IgD-negative memory B cell (primary cell): Measurements from ENCODE around the gene NAV3. TPM values are rescaled to one million over a fixed set of nuclear protein-coding genes. Genes with fewer than 3 reads are reported as not detected.

ENCODE experiments used
- H3K27ac Mint-ChIP-seq, 3 donors: one replicate each; pipeline ENCODE4 v1.8.0; 2020 to 2022; ENCODE audit warnings: mild to moderate bottlenecking in 3 of 3, mixed read lengths in 3 of 3, moderate library complexity in 1 of 3
- H3K27me3 Mint-ChIP-seq: one replicate; pipeline ENCODE4 v1.8.0; 2021; ENCODE audit warnings: mixed read lengths
- H3K36me3 Mint-ChIP-seq: one replicate; pipeline ENCODE4 v1.8.0; 2020; ENCODE audit warnings: mild to moderate bottlenecking, mixed read lengths
- H3K4me1 Mint-ChIP-seq, 3 donors: one replicate each; pipeline ENCODE4 v1.8.0; 2020 to 2022; ENCODE audit warnings: mixed read lengths in 3 of 3, mild to moderate bottlenecking in 1 of 3
- H3K4me3 Mint-ChIP-seq, 4 donors: one replicate each; pipeline ENCODE4 v1.8.0; 2020 to 2022; ENCODE audit warnings: mild to moderate bottlenecking in 4 of 4, mixed read lengths in 4 of 4, moderate library complexity in 3 of 4
- H3K9me3 Mint-ChIP-seq, 3 donors: one replicate each; pipeline ENCODE4 v1.8.0; 2020 to 2021; ENCODE audit warnings: mixed read lengths in 3 of 3, mild to moderate bottlenecking in 1 of 3
- polyA plus RNA-seq: library from polyadenylated mRNA; unstranded; fragments of 300-500 nt; fragmentation: Illumina TruSeq; gene quantifications from one replicate; pipeline ENCODE4 v1.2.3, GENCODE V29; 2021

The NAV3 gene
- polyA plus RNA-seq, 1 donor from 2014 or later: 0.11 TPM

- H3K36me3 Mint-ChIP-seq: no peaks in the 10 kb centered on the region
- no peak overlapping the region for H3K27ac Mint-ChIP-seq
- H3K4me1 Mint-ChIP-seq: no peaks in the 10 kb centered on the region
- H3K9me3 Mint-ChIP-seq: no peaks in the 10 kb centered on the region
- H3K4me3 Mint-ChIP-seq: no peak overlapping the region
- H3K27me3 Mint-ChIP-seq: no peaks in the 10 kb centered on the region
These were observed 362.3 kb downstream of the NAV3 start for GRCh38 chr12:78192979-78193378.

DNA sequence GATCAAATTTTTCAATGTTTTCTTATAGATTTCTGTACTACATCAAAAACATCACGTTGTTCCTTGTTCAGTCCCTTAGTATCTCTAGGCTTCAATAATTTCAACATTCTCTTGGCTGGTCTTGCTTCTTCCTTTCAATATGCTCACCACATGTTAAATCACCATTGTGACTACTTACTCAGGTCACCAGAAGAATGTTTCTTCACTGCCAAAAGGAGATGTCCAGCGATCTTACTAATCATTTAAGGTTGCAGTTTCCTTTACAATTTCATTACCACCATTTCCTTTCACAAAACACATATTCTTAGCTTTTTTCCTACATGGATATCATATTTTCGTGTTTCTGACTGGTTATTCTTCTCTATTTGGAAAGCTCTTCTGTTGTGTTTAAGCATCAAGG is 363.8 kb downstream of the NAV3 start:
- Mint-ChIP-seq H3K27me3 (no peaks in the 10 kb centered on the region), H3K4me1 (no peaks in the 10 kb centered on the region), H3K9me3 (no peaks in the 10 kb centered on the region), H3K4me3 (no peak overlapping the region), H3K27ac (no peak overlapping the region), H3K36me3 (no peaks in the 10 kb centered on the region)

DNA sequence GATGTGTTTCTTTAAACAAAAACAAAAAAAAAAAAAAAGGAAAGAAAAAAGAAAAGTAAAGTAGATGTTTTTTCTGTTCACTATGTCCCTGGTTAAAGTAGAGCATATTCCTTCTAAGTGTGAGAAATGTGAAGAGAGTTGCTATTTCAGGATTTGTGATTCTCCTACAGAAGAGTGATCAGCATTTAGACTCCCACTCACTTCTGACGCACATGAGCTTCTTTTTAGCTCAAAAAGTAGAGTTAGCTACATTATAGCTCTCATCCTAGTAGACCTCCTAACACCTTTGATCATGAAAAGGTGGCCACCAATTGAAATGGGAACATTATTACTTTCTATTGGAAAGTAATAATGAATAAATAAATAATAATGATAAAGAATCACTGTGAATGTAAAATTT is 368.2 kb downstream of the NAV3 start:
- H3K36me3 Mint-ChIP-seq: no peaks in the 10 kb centered on the region
- no peaks in the 10 kb centered on the region for H3K9me3 Mint-ChIP-seq
- no peak overlapping the region for H3K4me3 Mint-ChIP-seq
- H3K4me1 Mint-ChIP-seq: no peaks in the 10 kb centered on the region
- no peak overlapping the region for H3K27ac Mint-ChIP-seq
- peaks cover 3% of the 10 kb centered on the region for H3K27me3 Mint-ChIP-seq

DNA sequence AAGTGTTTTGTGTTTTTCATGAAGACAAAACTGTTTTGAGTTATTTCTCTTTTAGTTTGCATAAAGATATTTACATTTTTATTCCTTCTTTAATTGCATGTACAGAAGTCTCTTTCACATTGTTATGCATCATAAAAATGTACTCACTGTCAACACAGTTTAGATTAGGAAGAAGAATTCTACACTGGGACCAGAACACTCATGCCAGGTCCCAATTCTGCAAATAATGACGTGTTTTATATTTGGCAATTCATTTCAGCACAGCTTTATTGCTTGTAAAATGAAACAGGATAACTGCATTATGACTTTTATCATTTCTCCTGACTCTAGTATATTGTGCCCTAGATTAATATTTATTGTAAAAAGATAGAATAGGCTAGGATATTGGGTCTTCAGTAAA is 369.2 kb downstream of the NAV3 start:
- Mint-ChIP-seq H3K36me3 (no peaks in the 10 kb centered on the region), H3K9me3 (no peaks in the 10 kb centered on the region), H3K27ac (no peak overlapping the region), H3K27me3 (peaks cover 3% of the 10 kb centered on the region), H3K4me3 (no peak overlapping the region), H3K4me1 (no peaks in the 10 kb centered on the region)

- H3K4me1 Mint-ChIP-seq: no peaks in the 10 kb centered on the region
- H3K9me3 Mint-ChIP-seq: no peaks in the 10 kb centered on the region
- H3K27ac Mint-ChIP-seq: no peak overlapping the region
- peaks cover 3% of the 10 kb centered on the region for H3K27me3 Mint-ChIP-seq
- no peaks in the 10 kb centered on the region for H3K36me3 Mint-ChIP-seq
- H3K4me3 Mint-ChIP-seq: no peak overlapping the region
These were observed 374.2 kb downstream of the NAV3 start for GRCh38 chr12:78204926-78205325.

DNA sequence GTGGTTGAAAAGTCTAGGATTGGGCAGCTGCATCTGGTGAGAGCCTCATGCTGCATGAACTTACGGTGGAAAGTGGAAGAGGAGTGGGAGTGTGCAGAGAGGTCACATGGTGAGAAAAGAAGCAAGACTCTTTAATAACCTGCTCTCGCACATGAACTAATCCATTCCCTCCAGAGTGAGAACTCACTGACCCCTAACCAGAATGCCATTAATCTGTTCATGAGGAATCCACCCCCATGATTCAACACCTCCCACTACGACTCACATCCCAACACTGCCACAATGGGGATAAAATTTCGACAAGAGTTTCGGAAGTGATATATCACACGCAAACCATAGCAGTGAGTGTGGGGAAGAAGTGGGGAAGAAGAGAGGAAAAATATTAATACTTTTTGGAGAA is 377.4 kb downstream of the NAV3 start:
- no peaks in the 10 kb centered on the region for H3K9me3 Mint-ChIP-seq

GRCh38 chr12:78209846-78210505 is 379.3 kb downstream of the NAV3 start:
- Mint-ChIP-seq H3K27ac (no peak overlapping the region), H3K9me3 (no peaks in the 10 kb centered on the region), H3K27me3 (no peaks in the 10 kb centered on the region), H3K4me1 (no peaks in the 10 kb centered on the region), H3K4me3 (no peak overlapping the region), H3K36me3 (no peaks in the 10 kb centered on the region)

More for the DNA sequence above, 377.4 kb downstream of the NAV3 start:
- Mint-ChIP-seq H3K27me3 (no peaks in the 10 kb centered on the region), H3K4me1 (no peaks in the 10 kb centered on the region), H3K27ac (no peak overlapping the region), H3K4me3 (no peak overlapping the region), H3K36me3 (no peaks in the 10 kb centered on the region)

DNA sequence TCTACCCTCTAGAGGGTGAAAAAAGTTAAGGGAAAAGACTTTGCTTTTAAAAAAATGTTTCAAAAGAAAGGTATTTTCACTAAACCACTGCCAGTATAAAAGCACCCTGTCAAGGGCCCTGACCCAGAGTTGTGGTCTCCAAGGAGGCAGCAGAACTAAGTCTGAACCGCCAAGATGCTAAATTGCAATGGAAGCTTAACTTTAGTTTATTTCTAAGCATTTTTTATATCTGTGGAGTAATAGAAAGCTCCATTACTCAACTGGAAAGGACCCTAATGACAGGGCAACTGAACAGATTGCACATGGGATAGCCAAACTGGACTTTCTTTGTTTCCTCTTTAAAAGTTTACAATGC is 379.8 kb downstream of the NAV3 start:
- no peak overlapping the region for H3K27ac Mint-ChIP-seq
- no peaks in the 10 kb centered on the region for H3K27me3 Mint-ChIP-seq
- H3K4me3 Mint-ChIP-seq: no peak overlapping the region
- no peaks in the 10 kb centered on the region for H3K36me3 Mint-ChIP-seq
- no peaks in the 10 kb centered on the region for H3K9me3 Mint-ChIP-seq
- H3K4me1 Mint-ChIP-seq: no peaks in the 10 kb centered on the region

DNA sequence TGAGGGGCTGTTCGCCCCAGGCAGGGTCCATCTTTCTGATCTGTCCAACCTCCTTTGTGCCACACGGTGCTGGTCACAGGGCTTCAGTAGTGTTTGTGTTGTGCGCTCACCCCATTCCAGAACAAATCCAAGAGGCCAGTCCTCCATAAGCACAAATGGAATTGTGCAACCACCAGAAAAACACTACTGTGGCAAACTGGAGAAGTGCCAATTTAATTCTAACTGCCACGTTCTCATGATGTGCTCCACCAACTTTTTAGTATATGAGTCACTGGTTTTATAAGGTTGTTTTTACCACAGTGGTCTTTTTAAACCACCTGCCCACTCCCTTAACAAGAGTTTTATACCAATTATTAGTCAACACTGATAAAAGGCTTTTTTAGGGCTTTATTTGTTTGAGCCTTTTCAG is 380.2 kb downstream of the NAV3 start:
- H3K27me3 Mint-ChIP-seq: no peaks in the 10 kb centered on the region
- H3K27ac Mint-ChIP-seq: no peak overlapping the region
- no peaks in the 10 kb centered on the region for H3K9me3 Mint-ChIP-seq
- H3K4me3 Mint-ChIP-seq: no peak overlapping the region
- no peaks in the 10 kb centered on the region for H3K36me3 Mint-ChIP-seq
- H3K4me1 Mint-ChIP-seq: no peaks in the 10 kb centered on the region

DNA sequence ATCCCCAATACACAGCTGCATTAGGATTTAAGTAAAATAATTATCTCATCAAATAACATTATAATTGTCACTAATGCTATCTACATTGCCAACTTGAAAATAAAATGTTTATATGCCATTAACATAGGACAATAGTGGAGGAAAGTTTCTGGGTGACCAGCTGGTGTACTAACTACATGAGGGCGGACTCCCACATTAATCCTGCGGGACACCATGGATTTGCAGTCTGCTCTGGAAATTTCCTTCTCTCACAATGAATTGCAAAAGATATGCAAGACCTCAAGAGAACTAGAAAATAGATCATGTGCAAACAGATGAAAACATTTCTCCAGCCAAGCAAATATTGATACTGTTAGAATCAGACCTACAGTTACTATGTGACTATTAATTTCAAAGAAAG is 390.1 kb downstream of the NAV3 start:
- H3K27me3 Mint-ChIP-seq: no peaks in the 10 kb centered on the region
- no peaks in the 10 kb centered on the region for H3K9me3 Mint-ChIP-seq
- H3K36me3 Mint-ChIP-seq: no peaks in the 10 kb centered on the region
- no peak overlapping the region for H3K27ac Mint-ChIP-seq
- H3K4me1 Mint-ChIP-seq: no peaks in the 10 kb centered on the region
- H3K4me3 Mint-ChIP-seq: no peak overlapping the region

- Mint-ChIP-seq H3K9me3 (no peaks in the 10 kb centered on the region), H3K27ac (no peak overlapping the region), H3K36me3 (no peaks in the 10 kb centered on the region), H3K4me3 (no peak overlapping the region), H3K4me1 (no peaks in the 10 kb centered on the region), H3K27me3 (no peaks in the 10 kb centered on the region)
These were observed 393.5 kb downstream of the NAV3 start for GRCh38 chr12:78224154-78224553.

DNA sequence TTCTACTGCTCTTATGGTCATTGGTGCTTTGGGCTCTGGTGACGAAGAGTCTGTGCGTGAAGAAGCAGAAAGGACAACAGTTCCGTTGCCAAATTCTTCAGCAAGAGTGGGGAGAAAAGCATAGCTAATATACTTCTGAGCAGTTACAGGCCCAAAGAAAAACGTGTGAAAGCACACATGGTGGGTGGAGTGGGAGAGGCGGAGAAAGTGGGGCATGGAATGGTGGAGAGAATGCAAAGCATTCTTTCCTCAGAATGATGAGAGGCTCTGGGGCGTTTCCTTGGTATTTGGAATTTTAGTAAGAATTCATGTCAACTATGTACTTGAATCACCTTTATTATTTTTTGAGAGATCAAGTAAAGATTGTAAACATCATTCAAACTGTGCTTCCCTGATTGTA is 396.1 kb downstream of the NAV3 start:
- Mint-ChIP-seq H3K9me3 (no peaks in the 10 kb centered on the region), H3K27me3 (no peaks in the 10 kb centered on the region), H3K27ac (no peak overlapping the region), H3K4me1 (peaks cover 0 to 4% (median 0%) of the 10 kb centered on the region in 3 donors), H3K4me3 (peak overlapping the region in 1 of 4 donors; percentile 17), H3K36me3 (no peaks in the 10 kb centered on the region)

GRCh38 chr12:78229591-78230101 is 399.0 kb downstream of the NAV3 start:
- no peak overlapping the region for H3K4me3 Mint-ChIP-seq
- no peaks in the 10 kb centered on the region for H3K36me3 Mint-ChIP-seq
- H3K9me3 Mint-ChIP-seq: no peaks in the 10 kb centered on the region

GRCh38 chr12:78232756-78233155 is 402.1 kb downstream of the NAV3 start:
- Mint-ChIP-seq H3K4me1 (peaks cover 0 to 4% (median 0%) of the 10 kb centered on the region in 3 donors), H3K27ac (no peak overlapping the region), H3K9me3 (no peaks in the 10 kb centered on the region), H3K4me3 (no peak overlapping the region), H3K27me3 (no peaks in the 10 kb centered on the region), H3K36me3 (no peaks in the 10 kb centered on the region)

More at GRCh38 chr12:78229591-78230101, 399.0 kb downstream of the NAV3 start:
- Mint-ChIP-seq H3K27ac (no peak overlapping the region), H3K27me3 (no peaks in the 10 kb centered on the region), H3K4me1 (peaks cover 0 to 4% (median 0%) of the 10 kb centered on the region in 3 donors)

- no peaks in the 10 kb centered on the region for H3K27me3 Mint-ChIP-seq
- no peaks in the 10 kb centered on the region for H3K9me3 Mint-ChIP-seq
- H3K36me3 Mint-ChIP-seq: no peaks in the 10 kb centered on the region
- H3K4me3 Mint-ChIP-seq: no peak overlapping the region
- H3K27ac Mint-ChIP-seq: no peak overlapping the region
- H3K4me1 Mint-ChIP-seq: no peaks in the 10 kb centered on the region
These were observed 405.6 kb downstream of the NAV3 start for GRCh38 chr12:78236264-78236663.

GRCh38 chr12:78239544-78239943 is 408.9 kb downstream of the NAV3 start:
- H3K4me3 Mint-ChIP-seq: no peak overlapping the region
- H3K36me3 Mint-ChIP-seq: no peaks in the 10 kb centered on the region
- no peak overlapping the region for H3K27ac Mint-ChIP-seq
- H3K4me1 Mint-ChIP-seq: no peaks in the 10 kb centered on the region
- no peaks in the 10 kb centered on the region for H3K27me3 Mint-ChIP-seq
- no peaks in the 10 kb centered on the region for H3K9me3 Mint-ChIP-seq
